MV-4-11 (cell line): ENCODE data around the gene CRIP1.

Experiments used
- DNase-seq: peaks from one replicate; lab custom pipeline; 2025; lab: John Stamatoyannopoulos, UW

CRIP1 gene

GRCh38 chr14:105533811-105534498, 47.3 kb downstream of the CRIP1 start:
- DNase-seq, result no peak

GRCh38 chr14:105534586-105534985, 47.9 kb downstream of the CRIP1 start:
- no peak for DNase-seq

- no peak for DNase-seq
These were observed 49.4 kb downstream of the CRIP1 start for GRCh38 chr14:105536051-105536450.

GRCh38 chr14:105536691-105537579, 50.2 kb downstream of the CRIP1 start:
- no peak for DNase-seq

- DNase-seq, result peak; percentile 8
These were observed 51.1 kb downstream of the CRIP1 start for GRCh38 chr14:105537580-105538474.
